Small intestine (tissue), 7 donors: ENCODE measurements around the gene P2RX3. TPM values are rescaled to one million over a fixed set of nuclear protein-coding genes. Genes with fewer than 3 reads are reported as not detected.

Source experiments
- DNase-seq, 2 donors: peaks; one replicate each; pipeline versions ENCODE4 v3.0.0 to v3.0.0-alpha.2; 2013
- FAIRE-seq: peaks from 2 replicates; lab custom pipeline; 2012; peaks lifted over from hg19 to GRCh38; lab: Jason Lieb, UNC
- H3K27ac ChIP-seq, 3 donors: one replicate each; pipeline ENCODE4 v1.5.1; 2013; ENCODE audit warnings: low read length in 2 of 3, mild to moderate bottlenecking in 2 of 3, control low read depth in 1 of 3, inconsistent platforms in 1 of 3, low read depth in 1 of 3, moderate library complexity in 1 of 3
- H3K27me3 ChIP-seq, 3 donors: one replicate each; pipeline ENCODE4 v1.6.1; 2013; ENCODE audit warnings: low read length in 3 of 3, inconsistent platforms in 1 of 3; ENCODE audit not compliant: control insufficient read depth in 3 of 3, insufficient read depth in 3 of 3
- H3K36me3 ChIP-seq, 3 donors: one replicate each; pipeline ENCODE4 v1.6.1; 2013; ENCODE audit warnings: low read length in 3 of 3, inconsistent platforms in 1 of 3, low read depth in 1 of 3, mild to moderate bottlenecking in 1 of 3, moderate library complexity in 1 of 3; ENCODE audit not compliant: control insufficient read depth in 3 of 3, insufficient read depth in 2 of 3
- H3K4me1 ChIP-seq, 3 donors: one replicate each; pipeline ENCODE4 v1.6.1; 2013; ENCODE audit warnings: low read length in 2 of 3, inconsistent platforms in 1 of 3, low read depth in 1 of 3, mild to moderate bottlenecking in 1 of 3, moderate library complexity in 1 of 3; ENCODE audit not compliant: control insufficient read depth in 3 of 3, insufficient read depth in 2 of 3
- H3K4me3 ChIP-seq, 3 donors: one replicate each; pipeline ENCODE4 v1.5.1; 2013; ENCODE audit warnings: low read length in 3 of 3, control low read depth in 1 of 3, inconsistent platforms in 1 of 3, low read depth in 1 of 3, mild to moderate bottlenecking in 1 of 3, moderate library complexity in 1 of 3
- H3K9me3 ChIP-seq, 2 donors: one replicate each; pipeline ENCODE4 v1.6.1; 2013; ENCODE audit warnings: low read depth in 1 of 2, low read length in 1 of 2; ENCODE audit not compliant: control insufficient read depth in 2 of 2, insufficient read depth in 1 of 2
- WGBS, 3 donors: extraction: QIAGEN DNeasy Blood & Tissue Kit; methylation state at CpG; one replicate each; pipeline ENCODE4 v1.1.7; 2013; 5-methylcytosine and 5-hydroxymethylcytosine counted together
- polyA plus RNA-seq, 4 donors: library from polyadenylated mRNA; stranded (reverse) in 3 of 4; unstranded in 1 of 4; fragments of 200-250 nt in 3 of 4; fragments of 120-200 nt in 1 of 4; gene quantifications; one replicate each; pipeline versions ENCODE4 v1.2.1 to v1.2.3, GENCODE V29; 2013
- donor health status: healthy with polysubstance abuse.
- donor health status: control.
- donor health status: control.
- donor health status: Bipolar disorder and iron deficiency.
- donor health status: healthy.

Gene P2RX3
- polyA plus RNA-seq, 4 donors: 0.46 to 0.68 TPM; not detected in 2

DNA sequence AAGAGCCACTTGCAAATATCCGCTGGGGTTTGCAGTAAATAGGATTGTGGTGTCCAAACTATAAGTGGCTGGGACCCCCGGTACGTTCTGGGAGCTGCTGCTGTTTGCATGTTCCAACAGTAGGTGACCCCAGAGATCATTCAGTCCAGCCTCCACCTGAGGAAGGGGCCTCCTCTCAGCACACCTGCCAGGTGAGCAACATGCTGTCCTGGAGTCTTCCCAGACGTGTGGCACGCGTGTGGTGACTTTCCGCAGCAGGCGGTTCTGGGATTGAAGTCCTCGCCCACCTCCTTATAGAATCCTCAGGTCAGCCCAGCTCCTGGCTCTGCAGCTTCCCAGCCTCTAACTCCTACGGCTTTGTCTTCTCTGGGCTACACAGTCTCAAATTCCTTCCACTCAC lies 6.7 kb downstream of the P2RX3 start:
- H3K36me3 ChIP-seq: no peaks in the 10 kb centered on the region
- no peak for FAIRE-seq
- DNase-seq: no peak
- H3K27ac ChIP-seq: no peak overlapping the region
- peaks cover 0 to 7% (median 0%) of the 10 kb centered on the region in 3 donors for H3K27me3 ChIP-seq
- 91 to 96% (median 95%) methylated on average over 10 of the region's 10 CpGs for WGBS, 3 donors
- H3K9me3 ChIP-seq: no peaks in the 10 kb centered on the region
- H3K4me1 ChIP-seq: no peaks in the 10 kb centered on the region
- no peak overlapping the region for H3K4me3 ChIP-seq

DNA sequence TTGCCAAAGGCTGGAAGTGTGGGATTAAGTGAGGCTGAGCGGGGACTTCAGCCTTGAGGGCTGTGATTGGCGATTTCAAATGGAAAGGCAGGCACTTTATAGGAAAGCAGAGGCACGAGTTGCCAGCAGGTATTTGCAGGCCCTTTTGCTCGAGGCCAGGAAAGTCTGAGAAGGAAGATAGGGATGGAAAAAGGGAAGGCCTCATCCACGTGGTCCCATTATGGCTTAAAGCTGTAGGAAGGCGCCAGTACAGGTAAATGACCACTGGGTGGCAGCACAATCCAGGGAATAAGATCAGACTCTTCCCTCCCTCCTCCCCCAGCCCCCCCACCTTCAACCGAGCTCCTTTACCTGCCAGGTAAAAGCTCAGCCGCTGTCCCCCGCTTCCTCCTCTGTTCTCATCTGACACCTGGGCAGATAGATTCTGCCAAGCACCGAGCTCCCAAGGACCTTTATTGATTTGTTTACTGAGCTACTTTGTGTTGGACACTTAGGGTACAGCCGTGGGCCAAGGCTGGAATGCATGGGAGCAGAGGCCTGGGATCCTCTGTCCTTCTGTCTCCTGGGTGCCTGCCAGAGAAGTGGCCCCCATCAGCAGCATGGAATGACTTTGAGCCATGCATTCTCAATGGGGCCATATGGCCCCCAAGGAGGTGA lies 7.5 kb downstream of the P2RX3 start:
- Histone ChIP-seq H3K4me3 (no peak overlapping the region), H3K27ac (no peak overlapping the region), H3K27me3 (peaks cover 0 to under 1% (median 0%) of the 10 kb centered on the region in 3 donors), H3K36me3 (no peaks in the 10 kb centered on the region), H3K4me1 (no peaks in the 10 kb centered on the region), H3K9me3 (peaks cover 0 to under 1% of the 10 kb centered on the region in 2 donors)
- FAIRE-seq (no peak), DNase-seq (peak; percentile 80 to 88)
- 12 to 18% (median 18%) methylated on average over 11 of the region's 11 CpGs for WGBS, 3 donors

DNA sequence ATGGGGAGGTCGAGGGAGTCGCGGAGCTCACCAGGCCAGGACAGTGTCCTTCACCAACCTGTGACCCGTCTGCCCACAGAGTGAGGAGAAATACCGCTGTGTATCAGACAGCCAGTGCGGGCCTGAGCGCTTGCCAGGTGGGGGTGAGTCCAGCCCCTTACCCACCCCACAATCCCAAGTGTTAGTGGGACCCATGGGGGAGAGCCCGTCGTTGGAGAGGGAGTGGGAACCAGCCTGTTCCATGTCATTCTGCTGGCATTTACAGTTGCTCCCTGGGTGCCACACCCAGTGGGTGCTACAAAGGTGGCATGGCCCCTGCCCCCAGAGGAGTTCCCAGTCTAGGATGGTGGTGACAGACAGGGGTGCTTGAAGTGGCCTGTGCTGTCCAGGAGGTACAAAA lies 9.2 kb downstream of the P2RX3 start:
- DNase-seq (no peak), FAIRE-seq (no peak)
- H3K27ac ChIP-seq: no peak overlapping the region
- H3K36me3 ChIP-seq: no peaks in the 10 kb centered on the region
- peaks cover 0 to 6% of the 10 kb centered on the region in 2 donors for H3K9me3 ChIP-seq
- H3K4me3 ChIP-seq: no peak overlapping the region
- WGBS, 3 donors: 84 to 88% (median 86%) methylated on average over 9 of the region's 9 CpGs
- H3K4me1 ChIP-seq: no peaks in the 10 kb centered on the region
- H3K27me3 ChIP-seq: no peaks in the 10 kb centered on the region

DNA sequence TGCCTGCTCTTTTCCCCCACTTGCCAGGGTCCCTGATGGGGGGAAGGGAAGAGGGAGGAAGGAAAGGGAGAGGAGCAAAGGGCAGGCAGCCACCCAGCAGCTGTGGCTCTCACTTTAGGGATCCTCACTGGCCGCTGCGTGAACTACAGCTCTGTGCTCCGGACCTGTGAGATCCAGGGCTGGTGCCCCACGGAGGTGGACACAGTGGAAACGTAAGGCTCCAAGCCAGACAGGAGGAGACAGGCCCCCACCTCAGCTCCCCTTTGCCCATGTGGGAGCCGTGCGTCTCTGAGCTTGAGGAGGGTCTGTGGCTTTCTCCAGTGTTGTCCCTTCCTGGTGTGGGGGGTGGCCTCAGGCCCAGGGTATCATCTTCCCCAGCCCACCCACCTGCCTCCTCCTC lies 9.9 kb downstream of the P2RX3 start:
- no peaks in the 10 kb centered on the region for H3K36me3 ChIP-seq
- WGBS, 3 donors: 63 to 73% (median 69%) methylated on average over 7 of the region's 7 CpGs
- H3K27me3 ChIP-seq: no peaks in the 10 kb centered on the region
- no peak overlapping the region for H3K27ac ChIP-seq
- H3K4me1 ChIP-seq: no peaks in the 10 kb centered on the region
- no peak for FAIRE-seq
- H3K9me3 ChIP-seq: peaks cover 0 to 6% of the 10 kb centered on the region in 2 donors
- no peak for DNase-seq
- no peak overlapping the region for H3K4me3 ChIP-seq

DNA sequence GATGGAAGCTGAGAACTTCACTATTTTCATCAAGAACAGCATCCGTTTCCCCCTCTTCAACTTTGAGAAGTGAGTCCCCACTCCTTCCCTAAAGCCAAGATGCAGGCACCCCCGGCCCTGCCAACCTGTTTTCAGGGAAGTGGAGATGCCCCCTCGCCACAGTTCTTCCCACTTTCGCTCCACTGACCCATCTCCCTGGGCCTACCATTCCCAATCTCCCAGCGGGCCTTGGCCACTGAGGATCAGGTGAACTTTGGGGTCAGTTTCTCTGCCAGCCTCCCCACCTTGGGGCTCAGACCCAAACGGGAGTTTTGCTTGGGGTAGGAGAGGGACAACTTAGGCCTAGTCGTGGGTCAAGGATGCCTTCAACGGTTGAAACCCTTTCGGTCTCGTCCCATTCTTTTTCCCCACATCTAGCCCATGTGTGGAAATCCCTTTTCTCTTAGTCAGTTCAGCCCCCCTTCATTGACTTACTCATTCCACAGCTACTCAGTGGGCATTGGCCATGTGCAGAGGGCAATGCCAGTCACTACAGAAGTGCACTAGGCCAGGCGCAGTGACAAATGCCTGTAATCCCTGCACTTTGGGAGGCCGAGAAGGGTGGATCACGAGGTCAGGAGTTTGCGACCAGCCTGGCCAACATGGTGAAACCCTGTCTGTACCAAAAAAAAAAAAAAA lies 10.6 kb downstream of the P2RX3 start:
- 86 to 90% (median 86%) methylated on average over 14 of the region's 14 CpGs for WGBS, 3 donors
- Histone ChIP-seq H3K4me1 (no peaks in the 10 kb centered on the region), H3K9me3 (peaks cover 0 to 6% of the 10 kb centered on the region in 2 donors), H3K27ac (no peak overlapping the region), H3K27me3 (no peaks in the 10 kb centered on the region), H3K36me3 (no peaks in the 10 kb centered on the region), H3K4me3 (no peak overlapping the region)
- FAIRE-seq (no peak), DNase-seq (no peak)

DNA sequence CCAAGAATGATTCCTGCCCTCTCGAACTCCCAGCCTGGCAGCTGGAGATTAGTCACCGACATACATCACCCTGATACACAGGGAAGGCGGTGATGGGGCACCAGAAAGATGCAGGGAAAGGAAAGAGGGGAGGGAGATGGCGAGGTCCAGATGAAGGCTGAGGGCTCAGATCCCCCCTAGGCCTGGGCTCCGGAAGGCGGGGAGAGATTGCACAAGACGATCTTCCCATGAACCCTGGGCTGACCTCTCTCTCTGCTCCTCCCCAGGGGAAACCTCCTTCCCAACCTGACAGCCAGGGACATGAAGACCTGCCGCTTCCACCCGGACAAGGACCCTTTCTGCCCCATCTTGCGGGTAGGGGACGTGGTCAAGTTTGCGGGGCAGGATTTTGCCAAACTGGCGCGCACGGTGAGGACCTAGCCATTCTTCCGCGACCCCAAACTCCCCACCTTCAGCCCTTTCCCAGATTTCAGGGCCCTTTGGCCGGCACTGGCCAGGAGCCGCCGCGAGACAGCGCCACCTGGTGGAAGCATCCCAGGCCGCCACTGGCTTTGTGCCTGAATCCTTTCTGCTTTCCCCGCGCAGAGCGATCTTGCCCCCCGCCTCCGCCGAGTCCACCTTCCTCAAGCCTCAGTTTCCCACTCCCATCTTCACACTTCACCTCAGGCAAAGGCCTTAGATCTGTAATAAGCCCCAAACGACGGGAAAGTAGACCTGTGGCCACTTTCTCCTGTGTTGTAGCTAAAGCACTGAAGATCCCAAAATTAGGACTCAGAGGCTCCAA lies 11.5 kb downstream of the P2RX3 start:
- FAIRE-seq: no peak

DNA sequence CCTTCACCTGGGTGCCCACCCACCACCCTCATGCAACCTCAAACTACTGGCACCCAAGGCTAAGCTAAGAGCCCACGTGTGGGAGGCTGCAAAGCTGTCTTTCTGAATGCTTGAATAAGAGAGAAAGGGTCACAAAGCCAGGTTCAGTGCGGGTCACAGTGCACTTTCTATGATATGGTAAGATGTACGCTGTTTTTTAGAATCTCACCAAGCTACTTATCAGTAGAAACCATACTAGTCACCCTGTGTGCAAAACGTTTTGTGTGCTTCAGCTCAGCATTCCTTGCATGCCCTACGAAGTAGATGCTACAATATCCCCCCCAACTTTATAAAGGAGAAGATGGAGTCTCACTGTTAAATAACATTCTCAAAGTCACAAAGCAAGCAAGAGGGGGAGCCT lies 14.9 kb downstream of the P2RX3 start:
- Histone ChIP-seq H3K4me3 (no peak overlapping the region), H3K36me3 (no peaks in the 10 kb centered on the region), H3K4me1 (no peaks in the 10 kb centered on the region), H3K27ac (no peak overlapping the region), H3K9me3 (peaks cover 0 to 6% of the 10 kb centered on the region in 2 donors), H3K27me3 (no peaks in the 10 kb centered on the region)
- no peak for DNase-seq
- WGBS, 3 donors: 54 to 65% (median 62%) methylated on average over 5 of the region's 5 CpGs
- no peak for FAIRE-seq

More for the DNA sequence above, 11.5 kb downstream of the P2RX3 start:
- H3K9me3 ChIP-seq: peaks cover 0 to 6% of the 10 kb centered on the region in 2 donors
- WGBS, 3 donors: 18 to 26% (median 26%) methylated on average over 30 to 31 of the region's 31 CpGs
- no peak overlapping the region for H3K4me3 ChIP-seq
- H3K36me3 ChIP-seq: no peaks in the 10 kb centered on the region
- no peaks in the 10 kb centered on the region for H3K27me3 ChIP-seq
- peak; percentile 33 to 71 for DNase-seq
- no peak overlapping the region for H3K27ac ChIP-seq
- H3K4me1 ChIP-seq: no peaks in the 10 kb centered on the region

DNA sequence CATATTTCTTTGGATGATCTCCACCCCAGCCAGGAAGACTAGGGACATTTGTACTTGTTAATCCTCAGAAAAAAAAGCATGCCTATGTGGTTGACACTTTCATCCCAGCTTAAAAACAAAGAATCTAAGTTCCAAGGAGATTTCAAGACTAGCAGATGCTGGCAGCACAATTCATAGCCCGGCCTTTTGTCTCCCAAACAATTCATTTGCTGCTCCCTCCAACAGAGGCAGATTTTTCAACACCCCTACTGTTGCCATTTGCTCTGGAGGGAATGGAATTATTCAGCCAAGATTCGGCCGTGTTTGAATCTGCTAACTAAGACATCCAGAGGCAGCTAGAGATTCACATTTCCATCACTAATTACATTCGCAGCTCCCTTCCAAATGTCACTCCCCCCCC lies 15.3 kb downstream of the P2RX3 start:
- DNase-seq (no peak), FAIRE-seq (no peak)
- Histone ChIP-seq H3K27ac (no peak overlapping the region), H3K9me3 (peaks cover 0 to 6% of the 10 kb centered on the region in 2 donors), H3K36me3 (no peaks in the 10 kb centered on the region), H3K4me1 (no peaks in the 10 kb centered on the region), H3K27me3 (no peaks in the 10 kb centered on the region), H3K4me3 (no peak overlapping the region)
- 55 to 72% (median 71%) methylated on average over 4 of the region's 4 CpGs for WGBS, 3 donors
